Erythroblast (primary cell): ENCODE results near the gene UPK1B.

Experiments
- GATA1 ChIP-seq: IDR thresholded peaks from 2 replicates; pipeline ENCODE4 v1.6.1; 2011; ENCODE audit warnings: low read depth, mild to moderate bottlenecking, control low read depth, low read length, moderate library complexity
- POLR2A ChIP-seq: IDR thresholded peaks from 2 replicates; pipeline ENCODE4 v1.6.1; 2011; ENCODE audit warnings: mild to moderate bottlenecking, low read length

DNA sequence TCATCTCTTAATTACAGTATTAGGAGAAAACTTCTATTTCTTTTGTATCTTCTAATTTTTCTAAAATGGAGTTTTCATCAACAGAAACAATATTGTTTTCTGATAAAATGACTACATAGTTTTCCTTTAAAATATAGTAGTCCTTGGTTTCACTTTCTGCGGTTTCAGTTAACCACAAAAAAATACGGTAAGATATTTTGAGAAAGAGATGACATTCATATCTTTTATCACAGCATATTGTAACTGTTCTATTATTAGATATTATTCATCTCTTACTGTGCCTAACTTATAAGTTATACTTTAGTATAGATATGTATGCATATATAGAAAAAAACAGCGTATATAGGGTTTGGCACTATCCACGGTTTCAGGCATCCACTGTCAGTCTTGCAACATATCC, 65.0 kb downstream of the UPK1B start:
- TF ChIP-seq POLR2A (no peak), GATA1 (no peak)
